AG04449 (cell line): Measurements from ENCODE around the gene PRSS3.
"Not testable (repeated sequence)": the region's sequence is repeated elsewhere in the genome, so short reads cannot be mapped to it uniquely, and the experiment has no call there.

ENCODE experiments used
- CTCF ChIA-PET: fragments of 350-600 bp; formaldehyde crosslinking; extraction: SDS; loops from one replicate; lab custom pipeline; 2021; ENCODE audit warnings: antibody characterized with exemption; lab: Yijun Ruan, JAX
- POLR2A ChIA-PET: fragments of 400-600, 350-600 bp; formaldehyde crosslinking; extraction: SDS; loops from one replicate; lab custom pipeline; 2020; ENCODE audit warnings: antibody characterized with exemption, inconsistent platforms; lab: Yijun Ruan, JAX
- DNase-seq: peaks from one replicate; pipeline ENCODE4 v3.0.0-alpha.2; 2010; ENCODE audit warnings: low read depth, low spot score
- H3K4me3 ChIP-seq: 2 replicates; pipeline ENCODE4 v1.5.1; 2011; ENCODE audit warnings: low read depth, mild to moderate bottlenecking, control low read depth, low read length
- CTCF ChIP-seq: IDR thresholded peaks from one replicate; pipeline ENCODE4 v1.5.1; 2011; ENCODE audit warnings: mild to moderate bottlenecking, moderate library complexity, low read length, control low read depth, inconsistent platforms; ENCODE audit not compliant: insufficient read depth; ENCODE audit errors: missing control alignments

Gene PRSS3

GRCh38 chr9:33797837-33798236 lies 2.5 kb downstream of the PRSS3 start:
- DNase-seq = no peak
- POLR2A ChIA-PET = no interaction called here
- no peak overlapping the region for H3K4me3 ChIP-seq
- TF ChIP-seq CTCF = no peak
- CTCF ChIA-PET = interaction anchor here (5.0 kb wide), 1 partner anchor 19 kb away, joined by 15 read pairs; no protein-coding TSS in a partner anchor

- no peak for DNase-seq
- TF ChIP-seq CTCF = no peak
- POLR2A ChIA-PET = no interaction called here
- H3K4me3 ChIP-seq = no peak overlapping the region
- CTCF ChIA-PET = interaction anchor here (1.3 to 6.8 kb wide), 3 partner anchors 16 to 54 kb away, joined by 3 to 47 read pairs (median 15); no protein-coding TSS in a partner anchor
These were observed 3.2 kb downstream of the PRSS3 start for GRCh38 chr9:33798545-33798944.

GRCh38 chr9:33799928-33800704 lies 4.8 kb downstream of the PRSS3 start:
- POLR2A ChIA-PET = interaction anchor here (0.6 to 1.0 kb wide), 2 partner anchors 16 to 18 kb away, joined by 3 read pairs; no protein-coding TSS in a partner anchor
- H3K4me3 ChIP-seq = no peak overlapping the region
- CTCF ChIA-PET = interaction anchor here (1.2 to 6.8 kb wide), 3 partner anchors 14 to 22 kb away, joined by 3 to 47 read pairs (median 15); no protein-coding TSS in a partner anchor
- TF ChIP-seq CTCF = no peak
- no peak for DNase-seq

GRCh38 chr9:33800886-33801285 lies 5.5 kb downstream of the PRSS3 start:
- no peak for DNase-seq
- POLR2A ChIA-PET = no interaction called here
- no peak overlapping the region for H3K4me3 ChIP-seq
- no peak for TF ChIP-seq CTCF
- CTCF ChIA-PET = interaction anchor here (1.2 to 6.8 kb wide), 2 partner anchors 13 to 23 kb away, joined by 3 to 47 read pairs; no protein-coding TSS in a partner anchor

- DNase-seq, POLR2A ChIA-PET, H3K4me3 ChIP-seq: not testable (repeated sequence)
- CTCF ChIA-PET = interaction anchor here (6.8 kb wide), 1 partner anchor 12 kb away, joined by 47 read pairs; no protein-coding TSS in a partner anchor
These were observed 6.7 kb downstream of the PRSS3 start for GRCh38 chr9:33801943-33802500.

- CTCF ChIA-PET = interaction anchor here (0.8 to 6.8 kb wide), 2 partner anchors 10 to 101 kb away, joined by 3 to 47 read pairs; no protein-coding TSS in a partner anchor
- H3K4me3 ChIP-seq, DNase-seq, POLR2A ChIA-PET: not testable (repeated sequence)
These were observed 8.8 kb downstream of the PRSS3 start for GRCh38 chr9:33804196-33804595.

GRCh38 chr9:33807156-33807555 lies 11.8 kb downstream of the PRSS3 start:
- H3K4me3 ChIP-seq, DNase-seq, POLR2A ChIA-PET: not testable (repeated sequence)
- CTCF ChIA-PET = interaction anchor here (0.7 to 1.4 kb wide), 4 partner anchors 12 to 267 kb away, joined by 3 to 4 read pairs (median 4); partner anchors contain the start of gene PRSS3

- H3K4me3 ChIP-seq, DNase-seq: not testable (repeated sequence)
- CTCF ChIA-PET = interaction anchor here (1.0 to 2.2 kb wide), 4 partner anchors 16 to 265 kb away, joined by 3 to 6 read pairs (median 3); no protein-coding TSS in a partner anchor
- POLR2A ChIA-PET = interaction anchor here (0.7 kb wide), 1 partner anchor 116 kb away, joined by 4 read pairs; no protein-coding TSS in a partner anchor
These were observed 13.6 kb downstream of the PRSS3 start for GRCh38 chr9:33808979-33809322.
